C1 segment of cervical spinal cord (tissue), 14 donors: Measurements from ENCODE around the gene KCTD16.

Experiments
- DNase-seq, 14 donors: peaks; one replicate each; lab custom pipeline; 2025; lab: John Stamatoyannopoulos, UW

Gene KCTD16

GRCh38 chr5:144403817-144404420, 233.2 kb downstream of the KCTD16 start:
- no peak for DNase-seq

- no peak for DNase-seq
Observed at GRCh38 chr5:144404672-144405071, 234.0 kb downstream of the KCTD16 start.

- DNase-seq = no peak
Observed at GRCh38 chr5:144405991-144406390, 235.3 kb downstream of the KCTD16 start.

- DNase-seq = no peak
Observed at GRCh38 chr5:144406442-144406841, 235.8 kb downstream of the KCTD16 start.

GRCh38 chr5:144414202-144415029, 243.7 kb downstream of the KCTD16 start:
- no peak for DNase-seq

GRCh38 chr5:144416196-144416595, 245.5 kb downstream of the KCTD16 start:
- DNase-seq = no peak

- no peak for DNase-seq
Observed at GRCh38 chr5:144418719-144419118, 248.0 kb downstream of the KCTD16 start.

GRCh38 chr5:144421411-144421810, 250.7 kb downstream of the KCTD16 start:
- no peak for DNase-seq

GRCh38 chr5:144422018-144422727, 251.5 kb downstream of the KCTD16 start:
- DNase-seq = no peak

GRCh38 chr5:144427866-144428265, 257.2 kb downstream of the KCTD16 start:
- no peak for DNase-seq

- DNase-seq = no peak
Observed at GRCh38 chr5:144428326-144428725, 257.7 kb downstream of the KCTD16 start.

GRCh38 chr5:144429405-144429804, 258.7 kb downstream of the KCTD16 start:
- DNase-seq = no peak

- DNase-seq = no peak
Observed at GRCh38 chr5:144429905-144430304, 259.2 kb downstream of the KCTD16 start.

- no peak for DNase-seq
Observed at GRCh38 chr5:144433140-144433822, 262.6 kb downstream of the KCTD16 start.

GRCh38 chr5:144433893-144434292, 263.2 kb downstream of the KCTD16 start:
- no peak for DNase-seq

GRCh38 chr5:144436007-144436406, 265.3 kb downstream of the KCTD16 start:
- no peak for DNase-seq

GRCh38 chr5:144438237-144438636, 267.6 kb downstream of the KCTD16 start:
- no peak for DNase-seq

- DNase-seq = no peak
Observed at GRCh38 chr5:144448457-144448856, 277.8 kb downstream of the KCTD16 start.

- DNase-seq = no peak
Observed at GRCh38 chr5:144451187-144451973, 280.7 kb downstream of the KCTD16 start.

GRCh38 chr5:144453753-144454152, 283.1 kb downstream of the KCTD16 start:
- DNase-seq = no peak

- no peak for DNase-seq
Observed at GRCh38 chr5:144457160-144457559, 286.5 kb downstream of the KCTD16 start.
